GM23248 (cell line): ENCODE data around the gene ZNF443.

Experiments
- EZH2 ChIP-seq: fragments of 200-600 bp; sonication (generic); IDR thresholded peaks from 2 replicates; pipeline ENCODE4 v1.6.1; 2018; ENCODE audit warnings: antibody characterized with exemption, mild to moderate bottlenecking; ENCODE audit not compliant: insufficient read depth, poor library complexity, severe bottlenecking
- EZH2phosphoT487 ChIP-seq: fragments of 200-600 bp; sonication (generic); IDR thresholded peaks from 2 replicates; pipeline ENCODE4 v1.6.1; 2018; ENCODE audit warnings: antibody characterized with exemption, moderate library complexity, mild to moderate bottlenecking, low read depth; ENCODE audit not compliant: insufficient read depth

GRCh38 chr19:12440541-12441316, at the start of gene ZNF443:
- TF ChIP-seq EZH2 = no peak
- TF ChIP-seq EZH2phosphoT487 = no peak
